Parathyroid adenoma (tissue), 2 donors: ENCODE measurements around the gene CNBP.
"Not testable (repeated sequence)": the region's sequence is repeated elsewhere in the genome, so short reads cannot be mapped to it uniquely, and the experiment has no call there.

Experiments used
- H2AFZ ChIP-seq: fragments of 300-600 bp; sonication (generic); one replicate; pipeline ENCODE4 v1.7.0; 2017; ENCODE audit warnings: antibody characterized with exemption, mild to moderate bottlenecking
- H3K27ac ChIP-seq: fragments of 300-600 bp; sonication (generic); one replicate; pipeline ENCODE4 v1.7.0; 2017
- H3K27me3 ChIP-seq: fragments of 300-600 bp; sonication (generic); one replicate; pipeline ENCODE4 v1.7.0; 2017; ENCODE audit warnings: low read length; ENCODE audit not compliant: control insufficient read depth, insufficient read depth
- H3K36me3 ChIP-seq: fragments of 300-600 bp; sonication (generic); one replicate; pipeline ENCODE4 v1.7.0; 2017; ENCODE audit warnings: low read length; ENCODE audit not compliant: control insufficient read depth, insufficient read depth
- H3K4me1 ChIP-seq: fragments of 300-600 bp; sonication (generic); one replicate; pipeline ENCODE4 v1.7.0; 2017; ENCODE audit warnings: control low read depth
- H3K4me2 ChIP-seq: fragments of 300-600 bp; sonication (generic); one replicate; pipeline ENCODE4 v1.7.0; 2017; ENCODE audit warnings: low read length
- H3K4me3 ChIP-seq: fragments of 300-600 bp; sonication (generic); one replicate; pipeline ENCODE4 v1.7.0; 2017; ENCODE audit warnings: low read depth, low read length
- H3K79me2 ChIP-seq: fragments of 300-600 bp; sonication (generic); one replicate; pipeline ENCODE4 v1.7.0; 2017; ENCODE audit warnings: control low read depth
- H3K9ac ChIP-seq: fragments of 300-600 bp; sonication (generic); one replicate; pipeline ENCODE4 v1.7.0; 2017; ENCODE audit warnings: mild to moderate bottlenecking
- H3K9me3 ChIP-seq: fragments of 300-600 bp; sonication (generic); one replicate; pipeline ENCODE4 v1.7.0; 2017; ENCODE audit warnings: low read length; ENCODE audit not compliant: control insufficient read depth
- CTCF ChIP-seq: fragments of 300-600 bp; sonication (generic); IDR thresholded peaks from one replicate; pipeline ENCODE4 v1.7.0; 2017; ENCODE audit warnings: antibody characterized with exemption, mild to moderate bottlenecking
- donor health status: primary hyperparathyroidism.

CNBP gene

GRCh38 chr3:129187857-129188256 lies 4.2 kb upstream of the CNBP start:
- no peak overlapping the region for H2AFZ ChIP-seq
- H3K4me2 ChIP-seq, result no peak overlapping the region
- H3K27ac ChIP-seq, result no peak overlapping the region
- no peaks in the 10 kb centered on the region for H3K9me3 ChIP-seq
- H3K36me3 ChIP-seq, result no peaks in the 10 kb centered on the region
- H3K4me3 ChIP-seq, result no peak overlapping the region
- no peak overlapping the region for H3K9ac ChIP-seq
- TF ChIP-seq CTCF, result no peak
- no peaks in the 10 kb centered on the region for H3K27me3 ChIP-seq
- peaks cover 13% of the 10 kb centered on the region for H3K79me2 ChIP-seq
- H3K4me1 ChIP-seq, result no peaks in the 10 kb centered on the region

GRCh38 chr3:129185783-129186182 lies 2.1 kb upstream of the CNBP start:
- Histone ChIP-seq H3K27ac (no peak overlapping the region), H3K27me3 (no peaks in the 10 kb centered on the region), H3K36me3 (no peaks in the 10 kb centered on the region), H3K4me3 (no peak overlapping the region), H3K4me1 (peaks cover 3% of the 10 kb centered on the region), H3K79me2 (peaks cover 31% of the 10 kb centered on the region), H3K4me2 (no peak overlapping the region), H3K9me3 (no peaks in the 10 kb centered on the region), H3K9ac (no peak overlapping the region), H2AFZ (no peak overlapping the region)
- no peak for TF ChIP-seq CTCF

- not testable (repeated sequence) for H3K9me3 ChIP-seq, H3K27ac ChIP-seq, H3K36me3 ChIP-seq, H3K9ac ChIP-seq, H3K4me1 ChIP-seq, H3K27me3 ChIP-seq, H2AFZ ChIP-seq
- H3K4me2 ChIP-seq, result peak overlapping the region; percentile 96
- H3K79me2 ChIP-seq, result peaks cover 39% of the 10 kb centered on the region
- peak overlapping the region; percentile 75 for H3K4me3 ChIP-seq
These were observed 1.3 kb upstream of the CNBP start for GRCh38 chr3:129184784-129185542.

GRCh38 chr3:129184396-129184657 lies 631 bp upstream of the CNBP start:
- H3K36me3 ChIP-seq, result no peaks in the 10 kb centered on the region
- no peak for TF ChIP-seq CTCF
- peak overlapping the region; percentile 95 for H3K9ac ChIP-seq
- peak overlapping the region; percentile 75 for H3K4me3 ChIP-seq
- peaks cover 43% of the 10 kb centered on the region for H3K79me2 ChIP-seq
- H3K9me3 ChIP-seq, result no peaks in the 10 kb centered on the region
- H3K27ac ChIP-seq, result peak overlapping the region; percentile 97
- no peaks in the 10 kb centered on the region for H3K27me3 ChIP-seq
- peak overlapping the region; percentile 96 for H3K4me2 ChIP-seq
- H3K4me1 ChIP-seq, result peaks cover 8% of the 10 kb centered on the region
- peak overlapping the region; percentile 93 for H2AFZ ChIP-seq

- Histone ChIP-seq H3K36me3 (no peaks in the 10 kb centered on the region), H3K27me3 (no peaks in the 10 kb centered on the region), H3K4me3 (peak overlapping the region; percentile 75), H3K4me1 (peaks cover 14% of the 10 kb centered on the region), H3K4me2 (peak overlapping the region; percentile 90), H3K9ac (peak overlapping the region; percentile 98), H3K9me3 (no peaks in the 10 kb centered on the region), H3K79me2 (peaks cover 59% of the 10 kb centered on the region), H2AFZ (no peak overlapping the region), H3K27ac (peak overlapping the region; percentile 97)
- no peak for TF ChIP-seq CTCF
These were observed 1.1 kb downstream of the CNBP start for GRCh38 chr3:129182390-129183185.
